HG02642 (cell line): Measurements from ENCODE around the gene DCC.

Experiments used
- ATAC-seq: cut with Tn5 transposase; IDR thresholded peaks from one replicate; pipeline ENCODE4 v1.9.1; 2021; ENCODE audit warnings: mild to moderate bottlenecking; ENCODE audit not compliant: unreplicated experiment, poor library complexity

Gene DCC

DNA sequence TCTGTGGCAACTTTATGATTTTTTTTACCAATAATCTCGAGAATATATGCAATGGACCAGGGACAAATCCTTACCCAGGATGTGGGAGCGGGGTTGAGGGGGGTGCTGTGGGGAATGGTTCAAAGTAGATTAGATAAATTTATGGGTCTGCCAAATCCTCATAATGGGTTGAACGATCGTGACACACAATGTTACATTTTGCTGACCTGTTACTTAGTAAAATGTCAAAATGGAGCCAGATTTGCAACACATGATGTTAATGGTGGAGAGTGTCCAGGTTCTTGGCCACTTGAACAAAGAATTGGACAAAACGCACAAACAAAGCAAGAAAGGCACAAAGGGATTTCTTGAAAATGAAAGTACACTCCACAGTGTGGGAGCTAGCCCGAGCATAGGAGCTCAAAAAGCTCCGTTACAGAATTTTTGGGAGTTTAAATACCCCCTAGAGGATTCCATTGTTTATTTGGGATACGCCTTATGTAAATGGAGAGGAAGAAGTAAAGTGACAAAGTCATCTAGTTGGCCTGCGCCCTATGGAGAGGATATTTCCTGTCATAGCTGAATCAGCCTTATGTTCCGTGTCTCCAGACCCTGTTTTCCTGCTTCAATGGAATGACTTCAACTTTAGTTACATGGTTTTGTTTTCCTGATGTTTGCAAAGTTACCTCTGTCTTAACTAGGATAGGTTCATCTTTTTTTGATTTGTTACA is 776.0 kb downstream of the DCC start:
- ATAC-seq = no peak

DNA sequence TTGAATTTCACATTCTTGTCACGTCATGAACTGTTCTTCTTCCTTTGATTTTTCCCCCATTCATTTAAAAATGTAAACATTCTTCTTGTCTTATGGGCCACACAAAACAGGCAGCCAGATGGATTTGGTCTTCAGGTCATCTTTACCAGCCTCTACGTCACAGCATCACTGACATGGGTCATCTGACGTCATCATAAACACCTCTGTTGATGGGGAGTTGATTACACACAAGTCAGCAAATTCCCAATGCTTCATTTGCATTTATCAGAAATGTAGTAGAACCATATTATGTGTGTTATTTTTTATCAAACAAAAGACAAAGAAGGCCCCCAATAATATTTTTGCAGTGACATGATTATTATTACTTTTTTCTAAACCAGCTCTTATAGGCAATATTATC is 777.9 kb downstream of the DCC start:
- ATAC-seq = no peak

DNA sequence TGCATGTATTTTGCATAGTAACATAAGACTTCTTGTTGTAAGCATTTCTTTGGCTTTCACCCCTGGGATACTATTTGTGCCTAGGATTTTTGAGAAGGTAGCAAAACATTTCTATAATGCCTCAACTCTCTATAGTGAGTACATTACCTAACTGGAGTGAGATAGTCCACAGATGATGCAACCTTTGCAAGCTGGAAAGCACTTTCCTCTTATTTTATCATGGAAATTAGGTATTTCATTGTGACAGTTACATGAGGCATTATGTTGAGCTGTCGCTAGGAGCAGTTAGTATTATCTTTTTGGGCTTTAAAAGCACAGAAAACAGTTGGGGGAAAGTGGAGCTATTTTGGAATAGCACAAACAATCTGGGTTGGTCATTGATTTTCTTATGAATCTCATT is 786.2 kb downstream of the DCC start:
- no peak for ATAC-seq

GRCh38 chr18:53131001-53131400 is 791.0 kb downstream of the DCC start:
- no peak for ATAC-seq

GRCh38 chr18:53134711-53135110 is 794.7 kb downstream of the DCC start:
- ATAC-seq = no peak

- ATAC-seq = no peak
These were observed 795.7 kb downstream of the DCC start for GRCh38 chr18:53135654-53136053.

DNA sequence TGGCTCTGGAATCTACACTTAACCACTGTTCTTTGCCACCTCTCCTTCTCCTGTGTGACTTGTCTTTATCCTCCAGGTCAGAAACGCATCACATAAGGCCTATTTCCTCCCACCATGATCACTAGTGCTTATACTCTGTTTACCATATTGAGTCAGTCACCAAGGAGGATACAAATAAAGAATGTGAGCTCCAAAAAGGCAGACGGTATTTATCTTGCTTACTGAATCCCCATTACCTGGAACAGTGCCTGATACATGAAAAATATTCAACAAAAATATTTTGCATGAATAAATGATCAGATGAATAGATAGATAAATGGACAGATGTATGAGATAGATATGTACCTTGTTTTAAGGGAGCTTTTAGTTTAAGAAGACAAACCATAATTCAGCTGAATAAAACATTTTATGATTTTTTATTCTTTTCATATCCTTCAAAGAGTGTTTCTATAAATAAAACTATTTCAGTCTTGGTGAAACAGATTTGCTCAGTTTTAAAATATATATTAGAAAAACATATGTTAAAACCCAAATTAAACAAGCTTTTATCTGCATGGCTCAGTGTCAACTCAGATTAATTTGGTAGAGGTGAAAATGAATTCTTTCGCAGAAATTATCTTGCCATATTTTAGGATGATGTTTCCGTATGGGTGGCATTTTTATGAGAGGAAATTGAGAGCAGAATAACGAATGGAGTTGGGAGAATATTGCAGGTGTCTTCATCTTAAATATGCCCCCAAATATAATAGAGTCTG is 799.9 kb downstream of the DCC start:
- no peak for ATAC-seq

- no peak for ATAC-seq
These were observed 802.0 kb downstream of the DCC start for GRCh38 chr18:53142005-53142404.

DNA sequence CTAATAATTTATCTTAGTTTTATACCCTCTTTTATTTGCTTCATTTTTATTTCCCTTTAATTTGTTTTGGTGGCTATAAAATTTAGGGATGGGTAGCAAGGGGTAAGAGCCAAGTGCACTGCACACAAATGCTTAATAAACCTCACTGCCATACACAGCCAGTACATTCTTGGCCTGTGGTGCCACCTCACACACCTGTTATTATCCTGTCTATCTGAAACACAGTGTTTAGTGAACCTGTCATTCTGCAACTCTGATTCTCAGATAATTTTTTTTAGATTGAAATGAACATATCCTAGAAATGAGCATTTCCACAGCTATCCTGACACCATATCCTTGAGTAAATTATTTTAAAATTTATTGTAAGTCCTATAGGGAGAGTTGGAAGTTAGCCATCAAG is 807.5 kb downstream of the DCC start:
- ATAC-seq = no peak

DNA sequence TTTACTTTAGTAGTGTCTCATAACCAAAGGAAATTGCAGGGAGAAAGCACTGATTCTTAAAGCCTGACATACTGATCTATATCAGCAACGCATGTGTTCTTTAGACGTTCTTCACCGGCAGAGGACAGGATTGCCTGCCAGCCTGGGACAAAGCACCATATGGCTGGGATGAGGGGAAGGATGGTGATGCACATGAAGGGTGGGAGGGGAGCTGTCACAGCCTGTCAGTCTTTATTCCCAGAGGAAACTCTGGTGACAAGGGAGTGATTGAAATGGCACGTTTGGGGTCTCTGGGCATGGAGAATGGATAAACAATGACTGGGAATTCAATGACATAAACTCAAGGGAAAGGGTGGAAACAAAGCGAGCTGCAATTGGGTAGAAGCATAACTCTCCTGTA is 808.1 kb downstream of the DCC start:
- no peak for ATAC-seq

GRCh38 chr18:53152476-53152875 is 812.5 kb downstream of the DCC start:
- ATAC-seq = no peak

- ATAC-seq = no peak
These were observed 813.3 kb downstream of the DCC start for GRCh38 chr18:53153281-53153680.

GRCh38 chr18:53153800-53154199 is 813.8 kb downstream of the DCC start:
- ATAC-seq = no peak

GRCh38 chr18:53165770-53166169 is 825.8 kb downstream of the DCC start:
- no peak for ATAC-seq

- no peak for ATAC-seq
These were observed 829.3 kb downstream of the DCC start for GRCh38 chr18:53169346-53169745.

- ATAC-seq = no peak
These were observed 851.6 kb downstream of the DCC start for GRCh38 chr18:53191634-53192033.

- no peak for ATAC-seq
These were observed 853.9 kb downstream of the DCC start for GRCh38 chr18:53193870-53194269.

- no peak for ATAC-seq
These were observed 879.9 kb downstream of the DCC start for GRCh38 chr18:53219853-53220252.

GRCh38 chr18:53224128-53224778 is 884.3 kb downstream of the DCC start:
- ATAC-seq = no peak

DNA sequence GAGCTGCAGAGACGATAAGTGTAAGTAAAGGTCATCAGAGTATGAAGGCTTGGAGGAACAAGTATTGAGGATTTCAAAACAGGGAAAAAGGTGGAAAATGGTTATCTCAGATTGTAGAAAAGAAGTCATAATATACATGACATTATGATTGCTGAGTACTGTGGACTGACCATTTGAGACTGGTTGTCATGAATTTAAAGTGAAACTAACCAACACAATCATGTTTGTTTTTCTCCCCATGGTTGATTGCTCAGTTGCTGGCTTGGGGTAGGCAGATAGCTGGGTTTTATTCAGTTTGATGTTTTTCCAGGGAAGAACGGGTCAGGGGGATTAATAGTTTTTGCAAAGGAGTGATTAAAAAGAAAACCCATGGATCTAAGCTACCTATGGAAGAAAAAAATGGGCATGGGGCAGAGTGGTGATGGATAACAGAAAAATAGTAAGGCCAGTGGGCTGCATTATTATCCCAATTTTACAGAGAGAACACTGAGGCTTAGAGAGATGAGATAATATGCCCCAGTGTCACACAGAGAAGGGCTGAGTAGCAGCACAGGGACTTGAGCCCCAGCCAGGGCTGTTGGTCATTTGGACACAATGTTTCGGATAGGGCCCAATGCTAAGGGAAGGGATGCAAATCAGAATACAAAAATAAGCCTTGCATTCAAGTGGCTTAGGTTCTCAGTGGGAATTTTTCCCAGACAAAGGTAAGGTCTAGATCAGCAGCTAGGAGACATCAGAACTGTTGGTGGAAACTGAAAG is 885.7 kb downstream of the DCC start:
- no peak for ATAC-seq

DNA sequence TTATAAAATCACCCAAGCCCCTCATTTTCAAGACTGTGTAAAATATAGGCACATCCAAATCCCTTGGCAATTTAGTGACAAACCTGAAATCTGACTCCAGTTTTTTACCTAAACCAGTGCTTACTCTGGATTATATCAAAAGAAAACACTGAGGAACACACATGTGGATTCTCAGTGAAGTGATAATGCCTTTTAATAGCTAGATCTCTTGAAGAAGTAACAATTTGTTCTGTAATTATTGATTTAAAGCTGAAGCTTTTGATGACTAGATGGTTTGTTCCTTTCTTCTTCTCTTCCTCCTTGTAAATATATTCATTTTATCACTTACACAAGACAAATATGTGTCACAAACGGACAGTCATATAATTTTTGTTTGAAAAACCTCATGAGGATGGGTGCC is 894.6 kb downstream of the DCC start:
- no peak for ATAC-seq
